GM21447 (cell line): ENCODE measurements around the gene UBE2E2.

ENCODE experiments used
- ATAC-seq: cut with Tn5 transposase; IDR thresholded peaks from one replicate; pipeline ENCODE4 v1.9.1; 2021; ENCODE audit not compliant: unreplicated experiment

The UBE2E2 gene

GRCh38 chr3:23377928-23378672 lies 175.0 kb downstream of the UBE2E2 start:
- no peak for ATAC-seq

DNA sequence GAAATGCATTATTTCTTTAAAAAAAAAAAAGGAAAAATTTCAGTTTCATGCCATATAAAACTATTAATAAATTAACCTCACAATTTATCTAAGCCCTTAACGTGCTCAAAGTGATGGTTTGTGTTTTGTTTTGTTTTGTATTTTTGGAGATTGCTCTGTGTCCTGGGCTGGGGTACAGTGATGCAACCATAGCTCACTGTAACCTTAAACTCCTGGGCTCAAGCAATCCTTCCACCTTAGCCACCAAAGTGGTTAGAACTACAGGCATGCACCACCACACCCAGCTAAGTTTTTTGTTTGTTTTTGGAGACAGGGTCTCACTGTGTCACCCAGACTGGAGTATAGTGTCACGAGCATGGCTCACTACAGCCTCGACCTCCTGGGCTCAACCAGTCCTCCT lies 180.7 kb downstream of the UBE2E2 start:
- ATAC-seq, result no peak

DNA sequence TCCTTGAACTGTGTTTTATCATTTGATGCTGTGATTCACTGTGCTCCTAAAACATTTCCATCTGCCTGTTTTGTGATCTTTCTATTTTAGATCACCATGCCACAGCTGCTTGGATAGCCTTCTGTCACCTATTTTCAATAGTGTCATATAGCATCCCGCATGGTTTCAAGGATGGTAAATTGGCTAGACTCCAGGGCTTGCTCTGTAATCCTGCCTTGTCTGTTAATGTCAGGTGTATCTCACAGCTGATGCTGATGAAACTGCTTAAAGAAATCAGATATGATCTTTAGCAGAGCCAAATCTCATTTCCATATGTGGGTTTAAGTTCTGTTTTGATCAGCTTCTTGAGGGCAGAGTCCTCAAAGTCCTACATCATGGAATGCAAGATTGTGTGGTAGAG lies 182.2 kb downstream of the UBE2E2 start:
- no peak for ATAC-seq

DNA sequence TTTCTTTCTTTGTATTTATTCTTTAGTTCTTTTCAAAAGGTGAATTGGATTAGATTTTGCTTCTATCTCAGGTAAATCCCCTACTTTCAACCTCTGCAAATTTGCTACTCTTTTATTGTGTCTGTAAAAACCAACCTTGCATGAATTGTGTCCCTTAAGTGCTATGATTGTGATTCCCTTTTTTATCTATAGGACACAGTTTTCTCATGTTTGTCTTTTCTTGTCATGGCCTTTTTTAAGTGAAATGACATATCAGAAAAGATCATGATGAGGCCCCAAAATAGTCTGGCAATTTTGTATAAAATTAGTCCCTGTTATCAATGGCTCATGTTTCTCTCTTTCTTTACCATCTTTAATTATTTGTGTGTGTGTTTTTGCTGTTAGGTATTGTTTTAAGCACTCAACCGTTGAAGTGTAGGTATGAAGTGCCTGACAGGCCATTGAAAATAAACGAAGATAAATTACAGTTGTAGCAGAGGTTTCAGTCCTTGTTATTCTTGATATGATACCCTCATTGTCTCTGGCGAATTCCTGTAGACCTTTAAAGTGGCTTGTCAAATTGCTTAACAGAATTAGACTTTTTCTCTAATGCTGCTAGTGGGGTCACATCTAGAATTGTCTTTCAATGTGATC lies 184.3 kb downstream of the UBE2E2 start:
- ATAC-seq, result no peak

DNA sequence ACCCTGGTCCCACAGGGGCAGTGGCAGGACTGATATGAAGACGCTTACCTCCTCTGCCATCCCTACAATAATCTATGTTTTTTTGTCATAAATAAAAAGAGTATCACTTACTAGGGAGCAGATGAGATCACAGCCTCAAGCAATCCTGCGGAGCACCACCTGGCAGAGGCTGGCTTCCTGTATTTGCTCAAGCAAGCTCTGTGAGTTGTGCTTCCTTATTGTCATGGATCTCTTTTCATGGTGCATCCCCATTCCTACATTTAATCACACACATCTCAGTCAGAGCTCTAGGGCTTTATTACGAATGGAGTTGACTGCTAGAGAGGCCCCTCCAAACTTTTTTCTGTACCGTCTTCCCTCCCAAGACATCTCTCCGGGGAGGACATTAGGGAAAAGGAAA lies 186.0 kb downstream of the UBE2E2 start:
- no peak for ATAC-seq

GRCh38 chr3:23389686-23390085 lies 186.6 kb downstream of the UBE2E2 start:
- ATAC-seq, result peak; percentile 62

GRCh38 chr3:23390446-23390845 lies 187.3 kb downstream of the UBE2E2 start:
- no peak for ATAC-seq

DNA sequence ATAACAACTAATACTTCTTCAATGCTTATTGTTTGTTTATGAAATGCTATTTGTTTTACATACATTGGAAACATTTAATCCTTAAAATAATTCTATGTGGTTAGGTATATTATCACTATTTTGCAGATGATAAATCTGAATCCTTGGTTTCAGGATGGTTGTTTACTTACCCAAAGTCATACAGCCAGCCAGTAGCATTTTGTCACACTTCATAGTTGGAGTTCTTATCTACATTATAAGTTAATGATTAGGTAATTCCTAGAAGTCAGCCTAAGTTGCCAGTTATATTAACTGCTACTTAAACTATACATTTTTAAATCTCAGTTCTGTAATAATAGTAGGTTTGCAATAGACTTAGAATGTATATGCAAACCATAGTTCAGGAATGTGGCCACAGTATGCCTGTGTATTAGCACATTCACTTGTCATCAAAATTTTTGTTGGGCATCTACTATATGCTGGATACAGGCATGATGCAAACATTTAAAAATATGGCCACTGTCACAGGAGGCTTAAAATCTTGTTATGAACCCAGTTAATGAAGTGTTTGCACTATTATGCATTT lies 187.9 kb downstream of the UBE2E2 start:
- ATAC-seq, result no peak

DNA sequence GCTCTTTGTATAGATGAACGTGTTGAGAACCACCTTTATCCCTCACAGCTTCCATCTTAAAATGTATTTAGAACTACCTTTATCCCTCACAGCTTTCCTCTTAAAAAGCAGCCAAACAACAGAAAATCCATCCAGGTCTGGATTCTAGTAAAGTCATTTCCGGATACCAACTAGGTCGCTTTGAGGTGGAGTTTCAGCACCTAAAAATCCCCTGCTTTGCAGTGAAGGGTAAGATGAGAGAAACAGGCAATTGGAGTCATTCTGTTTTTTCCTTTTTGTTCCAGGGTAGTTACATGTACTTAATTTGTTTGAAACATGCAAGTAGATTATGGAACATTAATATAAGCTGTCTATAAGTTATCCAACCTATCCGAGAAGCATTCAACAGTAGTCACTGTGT lies 192.0 kb downstream of the UBE2E2 start:
- no peak for ATAC-seq

DNA sequence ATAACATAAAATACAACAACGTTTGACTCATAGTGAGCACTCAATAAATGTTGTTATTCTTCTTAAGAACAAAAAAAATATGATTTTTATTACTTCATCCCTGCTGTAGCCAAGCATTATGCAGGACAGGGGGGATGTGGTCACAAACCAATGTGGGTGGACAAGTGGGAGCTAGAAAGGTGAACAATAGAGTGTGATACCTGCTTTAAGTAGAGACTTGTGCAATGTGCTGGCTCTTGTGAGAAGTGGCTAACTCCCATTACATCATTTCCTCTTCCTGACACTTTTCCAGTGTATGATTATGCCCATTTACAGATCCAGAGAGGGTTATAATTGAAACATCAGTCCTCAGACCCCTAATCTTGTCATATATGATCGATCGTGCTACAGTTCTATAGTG lies 193.6 kb downstream of the UBE2E2 start:
- no peak for ATAC-seq

GRCh38 chr3:23399221-23399620 lies 196.1 kb downstream of the UBE2E2 start:
- ATAC-seq, result no peak

DNA sequence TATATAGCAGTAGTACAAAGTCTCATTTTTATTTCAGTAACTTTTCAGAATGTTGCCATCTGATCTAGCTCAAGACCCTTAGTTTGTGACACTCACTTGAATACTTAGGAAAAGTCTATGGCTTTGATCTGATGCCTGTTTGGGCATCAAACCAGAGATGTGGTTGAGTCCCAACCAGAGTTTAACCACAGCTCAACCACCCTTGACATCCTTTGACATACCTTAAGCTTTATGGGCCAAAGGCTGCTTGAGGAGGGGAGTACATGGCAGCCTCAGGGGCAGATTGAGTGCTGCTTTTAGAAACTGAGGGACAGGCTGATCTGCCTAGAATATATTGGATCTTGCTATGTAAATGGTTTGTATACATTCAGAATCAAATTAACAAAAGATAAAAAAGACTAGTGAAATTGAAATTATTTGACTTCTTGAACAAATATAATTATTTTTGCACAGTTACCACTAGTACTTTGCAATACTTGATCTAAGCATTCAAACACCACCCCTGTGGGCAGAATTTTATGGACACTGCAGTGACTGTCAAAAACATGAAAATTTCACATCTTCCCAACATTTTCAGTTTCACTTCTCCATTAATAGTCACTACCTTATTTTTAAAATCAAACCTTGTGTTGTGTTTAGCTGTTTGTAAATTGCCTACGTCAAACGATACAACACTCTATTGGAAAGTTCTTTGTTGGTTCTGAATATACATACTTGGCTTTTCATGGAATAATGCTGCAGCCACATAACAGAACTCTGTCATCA lies 199.8 kb downstream of the UBE2E2 start:
- ATAC-seq, result peak; percentile 38

DNA sequence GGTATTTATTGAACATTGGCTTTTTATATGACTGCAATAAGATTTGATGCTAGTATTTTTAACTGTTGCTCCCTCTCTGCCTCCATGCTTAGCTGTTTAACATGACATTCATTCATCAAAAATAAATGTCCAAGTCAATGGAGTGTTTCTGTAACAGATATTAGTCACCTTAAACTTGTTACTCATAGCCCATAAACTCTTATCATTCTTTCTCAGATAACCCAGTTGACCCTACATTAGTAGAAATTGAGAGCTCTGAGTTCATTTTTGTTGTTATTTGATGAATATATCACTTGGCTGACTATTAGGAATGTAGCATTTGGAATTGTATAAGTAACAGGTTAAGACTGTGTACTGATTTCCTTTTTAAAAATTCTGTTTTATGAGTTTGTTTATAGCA lies 201.1 kb downstream of the UBE2E2 start:
- ATAC-seq, result no peak

GRCh38 chr3:23405081-23405480 lies 202.0 kb downstream of the UBE2E2 start:
- ATAC-seq, result peak; percentile 62

DNA sequence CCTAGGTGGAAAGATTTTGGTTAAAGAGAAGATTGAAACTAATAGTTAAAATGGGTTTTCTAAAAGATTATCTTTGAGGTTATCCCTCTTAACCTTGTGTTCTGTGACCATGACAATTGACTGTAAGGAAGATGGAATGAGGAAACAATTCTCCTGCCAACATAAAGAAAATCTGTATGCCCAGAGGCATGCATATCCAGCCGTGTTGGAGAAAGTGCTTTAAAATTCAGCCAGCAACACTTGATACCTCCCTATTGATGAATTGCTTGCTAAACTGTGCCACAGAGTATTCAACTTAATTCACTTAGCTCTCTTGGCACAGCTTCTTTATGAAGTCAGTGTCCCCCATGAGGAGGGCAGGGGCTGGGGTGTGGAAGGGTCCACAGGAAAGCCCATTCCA lies 203.5 kb downstream of the UBE2E2 start:
- ATAC-seq, result no peak

DNA sequence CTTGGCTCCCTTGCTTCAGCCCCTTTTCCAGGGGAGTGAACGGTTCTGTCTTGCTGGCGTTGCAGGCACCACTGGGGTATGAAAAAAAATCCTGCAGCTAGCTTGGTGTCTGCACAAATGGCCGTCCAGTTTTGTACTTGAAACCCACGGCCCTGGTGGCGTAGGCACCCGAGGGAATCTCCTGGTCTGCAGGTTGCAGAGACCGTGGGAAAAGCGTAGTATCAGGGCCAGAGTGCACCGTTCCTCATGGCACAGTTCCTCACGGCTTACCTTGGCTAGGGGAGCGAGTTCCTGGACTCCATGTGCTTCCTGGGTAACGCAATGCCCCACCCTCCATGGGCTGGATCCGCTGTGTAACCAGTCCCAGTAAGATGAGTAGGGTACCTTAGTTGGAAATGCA lies 214.9 kb downstream of the UBE2E2 start:
- no peak for ATAC-seq

DNA sequence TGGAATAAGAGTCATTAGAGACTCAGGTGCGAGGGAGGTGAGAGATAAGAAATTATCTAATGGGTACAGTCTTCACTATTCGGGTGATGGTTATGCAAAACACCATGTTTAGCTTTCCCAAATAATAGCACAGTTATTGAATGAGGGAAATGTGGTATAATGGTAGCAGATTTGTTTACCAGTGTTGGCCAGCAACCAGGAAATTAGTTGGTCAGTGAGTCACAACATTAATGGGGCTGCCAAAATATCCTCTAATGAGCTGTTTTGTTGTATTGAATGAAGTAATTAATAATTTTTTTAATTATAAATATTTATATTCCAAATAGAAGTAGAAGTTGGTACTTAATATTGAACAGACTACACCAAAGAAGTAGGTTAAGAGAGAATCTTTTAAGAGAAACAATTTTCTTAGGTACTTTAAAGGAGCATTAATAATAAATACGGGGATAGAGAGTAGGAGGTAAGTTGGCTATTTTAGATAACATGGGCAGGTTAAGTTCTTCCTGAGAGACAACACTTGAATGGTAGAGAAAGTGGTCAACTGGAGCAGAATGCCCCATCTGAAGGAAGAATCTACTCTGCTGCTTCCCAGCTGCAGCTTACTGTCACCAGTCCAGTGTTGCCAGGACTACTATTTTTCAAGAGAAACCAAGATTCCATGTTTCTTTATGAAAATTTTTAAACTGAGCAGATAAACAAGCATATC lies 218.8 kb downstream of the UBE2E2 start:
- peak; percentile 21 for ATAC-seq

DNA sequence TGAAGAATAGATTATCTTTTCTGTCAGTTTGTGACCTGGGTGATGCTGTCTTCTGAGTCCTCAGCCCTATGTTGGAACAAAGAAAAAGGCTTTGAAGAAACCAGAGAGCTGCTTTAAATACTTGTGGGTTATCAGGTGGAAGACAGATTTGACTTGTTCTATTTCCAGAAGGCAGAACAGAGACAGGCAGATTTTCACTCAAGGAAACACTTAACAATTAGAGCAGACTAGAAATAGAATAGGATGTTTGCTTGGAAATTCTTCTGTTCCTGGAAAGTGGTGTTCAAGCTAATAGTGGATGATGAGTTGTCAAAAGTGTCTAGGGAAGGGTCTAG lies 219.4 kb downstream of the UBE2E2 start:
- ATAC-seq, result peak; percentile 86

- no peak for ATAC-seq
Observed at GRCh38 chr3:23425410-23425809, 222.3 kb downstream of the UBE2E2 start.

- no peak for ATAC-seq
Observed at GRCh38 chr3:23430781-23431398, 227.8 kb downstream of the UBE2E2 start.

DNA sequence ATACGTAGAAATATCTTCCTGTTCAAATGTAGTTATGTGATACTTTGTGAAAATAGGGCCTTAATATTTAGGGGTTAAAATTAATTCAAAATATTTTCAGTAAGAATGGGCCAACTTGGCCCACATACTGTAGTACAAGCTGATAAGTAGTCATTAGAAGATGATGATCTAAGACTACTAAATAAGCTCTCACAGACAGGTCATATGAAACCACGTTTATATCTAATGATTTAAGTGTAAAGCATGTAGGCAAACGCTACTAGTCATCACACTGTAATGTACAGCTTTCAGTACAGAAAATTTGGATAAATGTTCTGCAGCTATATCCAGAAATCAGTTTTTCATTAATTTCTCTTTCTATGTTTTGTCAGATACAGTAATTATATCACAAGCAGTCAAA lies 228.6 kb downstream of the UBE2E2 start:
- no peak for ATAC-seq
